Stimulated activated CD8-positive, alpha-beta memory T cell treated with anti-CD3 and anti-CD28 coated beads, Interleukin-7, amount 100 ng/mL, for 1 hour (primary cell): Measurements from ENCODE around the gene RTL3.

ENCODE experiments used
- DNase-seq, 2 donors: peaks; one replicate each; pipeline ENCODE4 v3.0.0-alpha.2; 2020; ENCODE audit warnings: low read depth in 2 of 2

Gene RTL3

DNA sequence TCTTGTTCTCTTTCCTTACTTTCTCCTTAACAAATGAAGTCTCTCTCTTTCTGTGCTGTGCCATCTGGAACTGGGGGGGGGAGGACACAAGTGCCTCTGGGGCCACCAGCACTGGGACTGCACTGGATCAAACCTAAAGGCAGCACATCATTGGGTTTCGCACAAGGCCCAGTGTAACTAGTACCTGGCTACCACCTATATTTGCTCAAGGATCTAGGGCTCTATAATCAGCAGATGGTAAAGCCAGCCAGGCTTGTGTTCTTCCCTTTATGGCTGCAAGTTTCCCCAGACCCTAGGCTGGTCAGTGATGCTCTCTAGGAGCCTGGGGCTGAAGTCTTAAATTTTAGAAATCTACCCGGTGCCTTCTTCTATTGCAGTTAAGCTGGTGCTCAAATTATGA, 40.1 kb downstream of the RTL3 start:
- DNase-seq = no peak

DNA sequence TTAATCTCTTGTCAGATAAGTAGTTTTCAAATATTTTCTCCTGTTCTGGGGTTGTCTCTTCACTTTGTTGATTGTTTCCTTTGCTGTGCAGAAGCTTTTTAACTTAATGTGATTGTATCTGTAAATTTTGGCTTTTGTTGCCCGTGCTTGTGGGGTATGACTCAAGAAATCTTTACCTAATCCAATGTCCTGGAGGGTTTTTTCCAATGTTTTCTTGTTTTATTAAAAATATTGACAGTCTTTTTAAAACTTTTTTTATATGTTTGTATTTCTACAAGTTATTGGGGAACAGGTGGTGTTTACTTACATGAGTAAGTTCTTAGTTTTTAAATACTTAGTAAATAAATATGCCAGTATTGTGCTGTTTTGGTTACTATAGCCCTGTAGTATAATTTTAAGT, 44.9 kb downstream of the RTL3 start:
- DNase-seq = no peak
